Bronchial epithelial cell (primary cell): ENCODE data around the gene VSIG2. TPM values are rescaled to one million over a fixed set of nuclear protein-coding genes. Genes with fewer than 3 reads are reported as not detected.

Experiments
- DNase-seq: peaks from one replicate; pipeline ENCODE4 v3.0.0-alpha.2; 2010; ENCODE audit warnings: low read depth
- FAIRE-seq: peaks from 2 replicates; lab custom pipeline; 2011; peaks lifted over from hg19 to GRCh38; lab: Jason Lieb, UNC
- H3K27me3 ChIP-seq: 2 replicates; pipeline ENCODE4 v1.5.1; 2011; ENCODE audit warnings: low read length; ENCODE audit not compliant: control insufficient read depth, insufficient read depth
- H3K36me3 ChIP-seq: 2 replicates; pipeline ENCODE4 v1.5.1; 2011; ENCODE audit warnings: low read length; ENCODE audit not compliant: control insufficient read depth, insufficient read depth
- H3K4me3 ChIP-seq: 2 replicates; pipeline ENCODE4 v1.5.1; 2011; ENCODE audit warnings: mild to moderate bottlenecking, low read depth, low read length, control low read depth
- CTCF ChIP-seq: IDR thresholded peaks from 2 replicates; pipeline ENCODE4 v1.5.1; 2011; ENCODE audit warnings: mild to moderate bottlenecking, moderate library complexity, low read length, control low read depth, inconsistent platforms; ENCODE audit not compliant: insufficient read depth, severe bottlenecking
- total RNA-seq: library from RNA; depleted of rRNA; stranded (reverse); fragments of >200 nt; gene quantifications from 2 replicates; pipeline ENCODE4 v1.2.1, GENCODE V29; 2014

VSIG2 gene
- total RNA-seq, 1 donor from 2014 or later: 0.53 TPM

- peaks cover 2% of the 10 kb centered on the region for H3K36me3 ChIP-seq
- no peak for DNase-seq
Observed at GRCh38 chr11:124768914-124769313, 16.9 kb upstream of the VSIG2 start.

GRCh38 chr11:124766156-124766555, 14.1 kb upstream of the VSIG2 start:
- DNase-seq (no peak), FAIRE-seq (no peak)
- no peak overlapping the region for H3K4me3 ChIP-seq
- H3K27me3 ChIP-seq: peaks cover 3% of the 10 kb centered on the region
- H3K36me3 ChIP-seq: peaks cover 2% of the 10 kb centered on the region
- TF ChIP-seq CTCF: no peak

More at GRCh38 chr11:124768914-124769313, 16.9 kb upstream of the VSIG2 start:
- FAIRE-seq: no peak
- no peak overlapping the region for H3K4me3 ChIP-seq
- no peaks in the 10 kb centered on the region for H3K27me3 ChIP-seq
- no peak for TF ChIP-seq CTCF

- H3K27me3 ChIP-seq: peaks cover 16% of the 10 kb centered on the region
- peak; percentile 50 for DNase-seq
- peak; percentile 84 for TF ChIP-seq CTCF
- no peak for FAIRE-seq
- H3K36me3 ChIP-seq: peaks cover 2% of the 10 kb centered on the region
- H3K4me3 ChIP-seq: peak overlapping the region; percentile 39
Observed at GRCh38 chr11:124763156-124763947, 11.3 kb upstream of the VSIG2 start.

- no peak for FAIRE-seq
- TF ChIP-seq CTCF: no peak
- Histone ChIP-seq H3K27me3 (peaks cover 16% of the 10 kb centered on the region), H3K4me3 (peak overlapping the region; percentile 39), H3K36me3 (peaks cover 2% of the 10 kb centered on the region)
- DNase-seq: no peak
Observed at GRCh38 chr11:124762624-124763155, 10.6 kb upstream of the VSIG2 start.

- Histone ChIP-seq H3K4me3 (peak within 1 kb of the TSS; percentile 39), H3K27me3 (peaks cover 16% of the 10 kb centered on the region), H3K36me3 (no peaks in the 10 kb centered on the region)
- DNase-seq: no peak
- TF ChIP-seq CTCF: no peak
- FAIRE-seq: no peak
Observed at GRCh38 chr11:124762105-124762623, 10.1 kb upstream of the VSIG2 start, which contains the start of gene ESAM. ESAM (minus strand) TSS chr11:124762290; CDS start chr11:124762154, 136 bp downstream.
